ENCODE data around the gene SUPT3H.
"Not testable (repeated sequence)": the region's sequence is repeated elsewhere in the genome, so short reads cannot be mapped to it uniquely, and the experiment has no call there.

Gene SUPT3H

GRCh38 chr6:45170309-45170708 is 207.4 kb downstream of the SUPT3H start:
- DNase-seq, result no peak

GRCh38 chr6:45169815-45170214 is 207.9 kb downstream of the SUPT3H start:
- DNase-seq, result no peak

GRCh38 chr6:45163952-45164766 is 213.6 kb downstream of the SUPT3H start:
- no peak for DNase-seq

DNA sequence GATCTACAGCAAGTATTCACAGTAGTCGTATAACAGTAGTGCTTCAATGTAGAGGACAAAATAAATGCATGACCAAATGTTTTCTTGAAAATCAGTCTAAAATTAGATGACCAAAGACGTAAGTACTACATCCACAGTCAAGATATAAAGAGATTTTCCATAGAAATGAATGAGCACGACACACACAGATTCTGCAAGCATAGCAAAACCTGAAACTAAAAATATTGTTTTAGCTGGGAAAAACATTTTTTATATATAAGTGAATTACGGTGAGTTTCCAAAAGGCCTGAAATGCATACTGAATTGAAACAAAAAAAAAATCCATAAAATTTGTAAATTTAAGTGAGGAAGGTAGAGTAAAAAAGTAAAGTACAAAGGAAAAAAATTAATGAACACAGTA is 217.4 kb downstream of the SUPT3H start:
- no peak for DNase-seq

DNA sequence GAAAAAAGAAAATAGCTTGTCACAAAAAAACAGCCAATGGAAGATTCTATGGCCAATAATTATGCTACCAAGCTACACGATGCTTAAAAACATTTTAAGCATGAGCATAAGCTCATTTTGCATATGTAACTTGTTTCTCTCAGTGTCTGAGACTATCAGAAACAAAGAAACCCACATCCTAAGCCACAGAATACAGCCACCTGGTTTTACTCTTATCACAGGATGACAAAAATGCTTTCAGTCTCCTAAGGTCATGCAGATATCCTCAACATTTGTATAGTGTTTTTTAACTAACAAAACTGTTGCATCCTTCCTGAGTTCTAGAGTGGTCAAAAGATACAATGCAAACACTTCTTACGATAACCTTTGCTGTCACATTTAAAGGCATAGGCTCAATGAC is 221.7 kb downstream of the SUPT3H start:
- no peak for DNase-seq

- DNase-seq, result no peak
These were observed 222.3 kb downstream of the SUPT3H start for GRCh38 chr6:45155341-45155894.

DNA sequence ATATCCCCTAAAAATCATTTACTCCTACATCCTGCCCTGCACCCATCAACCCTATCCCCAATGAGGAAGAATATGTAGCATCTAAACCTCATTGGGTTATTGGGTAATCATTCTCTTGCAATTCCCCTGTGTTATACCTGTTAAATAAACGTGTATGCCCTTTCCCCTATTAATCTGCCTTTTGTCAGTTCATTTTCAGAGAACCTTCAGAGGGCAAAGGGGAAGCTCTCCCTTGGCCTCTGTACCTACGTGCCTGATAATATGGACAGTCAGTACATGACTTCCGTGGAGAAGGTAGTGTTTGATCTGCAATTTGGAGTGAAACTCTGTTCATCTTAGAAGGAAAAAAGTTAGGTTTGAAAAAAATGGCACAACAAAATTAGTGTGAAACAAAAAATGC is 223.1 kb downstream of the SUPT3H start:
- DNase-seq, result no peak

DNA sequence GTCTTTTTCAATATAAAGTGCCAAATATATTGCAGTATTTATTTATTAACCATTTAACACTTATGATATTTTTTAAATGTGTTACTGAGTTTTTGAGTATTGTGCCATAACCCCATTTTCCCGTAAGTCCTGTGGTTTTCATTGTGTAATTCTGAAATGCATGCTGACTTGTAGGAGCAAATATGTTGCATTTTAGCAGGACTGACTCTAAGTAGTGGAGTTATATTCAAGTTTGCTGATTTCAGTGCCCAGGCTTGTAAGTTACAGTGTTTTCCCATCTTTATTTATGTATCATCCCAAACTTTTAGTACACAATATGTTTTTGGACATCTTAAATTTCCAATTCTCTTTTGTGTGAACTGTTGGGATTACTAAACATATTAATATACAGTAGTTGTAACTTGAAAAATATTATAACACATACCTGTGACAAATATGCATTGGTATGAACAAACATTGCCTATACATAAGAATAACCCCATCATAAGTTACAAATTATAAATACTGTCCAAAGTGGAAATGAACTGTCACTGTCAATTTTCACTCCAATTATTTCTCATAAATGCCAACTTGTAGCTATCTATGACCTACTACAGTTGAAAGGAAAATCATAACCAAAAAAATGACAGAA is 228.9 kb downstream of the SUPT3H start:
- DNase-seq, result no peak

- DNase-seq, result no peak
These were observed 229.5 kb downstream of the SUPT3H start for GRCh38 chr6:45148278-45148677.

- DNase-seq, result not testable (repeated sequence)
These were observed 232.1 kb downstream of the SUPT3H start for GRCh38 chr6:45145658-45146057.

DNA sequence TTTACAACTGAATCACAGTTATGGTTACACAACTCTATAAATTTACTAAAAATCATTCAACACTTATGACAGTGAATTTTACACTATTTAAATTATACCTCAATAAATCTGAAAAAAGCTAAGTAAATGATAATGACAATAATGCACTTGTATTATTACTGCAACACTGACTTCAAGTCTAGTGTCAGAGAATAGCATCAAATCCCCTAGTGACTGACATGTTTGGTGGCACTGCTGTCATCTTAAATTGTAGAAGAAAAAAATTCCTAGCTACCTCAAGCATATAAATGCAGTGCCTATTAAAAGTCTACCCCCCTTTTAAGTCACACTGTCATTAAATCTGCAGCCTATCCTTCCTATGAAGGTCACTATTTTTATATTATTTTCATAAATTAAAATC is 239.0 kb downstream of the SUPT3H start:
- DNase-seq, result no peak

- no peak for DNase-seq
These were observed 241.2 kb downstream of the SUPT3H start for GRCh38 chr6:45136495-45136894.

DNA sequence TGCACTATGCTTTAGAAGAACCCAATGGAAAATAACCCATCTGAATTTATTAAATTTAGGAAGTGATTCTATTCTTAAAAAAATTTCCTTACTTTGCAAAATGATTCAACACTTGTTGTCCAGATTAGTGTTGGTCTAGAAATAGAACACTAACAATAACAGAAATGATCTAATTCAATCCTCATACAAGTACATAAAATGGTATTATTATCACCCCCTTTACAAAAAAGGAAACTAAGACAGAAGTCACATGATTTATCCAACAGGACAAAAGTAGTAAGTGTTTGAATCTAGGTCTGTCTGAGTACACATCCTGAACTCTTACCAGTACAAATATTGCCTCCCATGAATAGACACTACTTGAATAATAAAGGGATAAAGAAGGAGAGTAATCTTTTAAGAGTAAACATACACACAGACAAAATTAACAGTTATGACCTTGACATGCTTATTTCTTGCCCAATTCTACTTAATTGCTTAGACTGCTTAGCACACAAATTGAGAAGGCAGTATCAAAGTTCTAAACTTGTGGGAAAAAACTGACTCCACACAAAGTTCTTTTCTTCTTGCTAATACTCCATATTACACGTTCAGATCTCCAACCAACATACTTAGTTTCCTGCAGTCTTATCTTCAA is 245.0 kb downstream of the SUPT3H start:
- DNase-seq, result no peak

DNA sequence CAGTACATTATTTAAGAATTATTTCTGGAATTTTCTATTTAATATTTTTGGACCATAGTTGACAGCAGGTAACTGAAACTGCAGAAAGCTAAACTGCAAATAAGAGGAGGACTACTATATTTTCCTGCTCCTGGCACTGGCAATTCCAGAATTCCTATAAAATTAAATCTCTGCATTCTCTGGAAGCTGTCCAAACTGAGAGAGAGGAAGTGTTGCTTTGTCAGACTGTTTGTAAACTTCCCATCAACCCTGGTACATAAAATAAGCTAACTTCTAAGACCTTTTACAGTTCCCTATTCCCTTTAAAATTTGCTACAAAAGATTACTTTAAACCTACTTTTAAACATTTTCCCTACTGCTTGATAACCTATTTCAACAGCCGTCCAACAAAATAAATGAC is 245.7 kb downstream of the SUPT3H start:
- DNase-seq, result no peak

DNA sequence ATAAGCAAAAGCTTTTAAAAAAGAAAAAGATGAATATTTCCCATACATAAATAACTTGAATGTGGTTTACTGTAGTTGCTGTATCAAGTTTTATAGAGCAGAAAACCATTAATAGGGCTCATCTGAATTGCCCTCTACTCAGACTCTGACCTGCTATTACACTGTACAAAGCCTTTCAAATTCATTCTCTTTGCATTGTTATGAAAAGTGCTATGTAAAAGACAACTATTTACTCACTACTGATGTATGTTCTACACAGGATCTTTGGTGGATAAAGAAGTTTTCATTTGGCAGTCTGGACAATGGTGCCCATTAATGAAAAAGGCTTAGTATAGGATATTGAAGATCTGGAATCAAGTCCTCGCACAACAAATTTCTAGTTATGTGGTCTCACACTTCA is 248.7 kb downstream of the SUPT3H start:
- no peak for DNase-seq

DNA sequence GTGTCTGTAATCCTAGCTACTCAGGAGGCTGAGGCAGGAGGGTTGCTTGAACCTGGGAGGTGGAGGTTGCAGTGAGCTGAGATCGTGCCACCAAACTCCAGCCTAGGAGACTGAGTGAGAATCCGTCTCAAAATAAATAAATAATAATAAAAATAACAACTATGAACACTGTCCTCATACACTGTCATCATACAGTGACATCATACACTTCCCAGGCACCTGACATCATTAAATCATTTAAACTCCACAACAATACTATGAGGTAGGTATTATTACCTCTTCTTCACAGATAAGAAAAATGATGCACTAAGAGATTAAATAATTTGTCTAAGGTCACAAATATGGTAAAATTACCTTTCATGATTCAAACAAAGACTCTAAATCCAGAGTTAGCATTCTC is 250.5 kb downstream of the SUPT3H start:
- no peak for DNase-seq

DNA sequence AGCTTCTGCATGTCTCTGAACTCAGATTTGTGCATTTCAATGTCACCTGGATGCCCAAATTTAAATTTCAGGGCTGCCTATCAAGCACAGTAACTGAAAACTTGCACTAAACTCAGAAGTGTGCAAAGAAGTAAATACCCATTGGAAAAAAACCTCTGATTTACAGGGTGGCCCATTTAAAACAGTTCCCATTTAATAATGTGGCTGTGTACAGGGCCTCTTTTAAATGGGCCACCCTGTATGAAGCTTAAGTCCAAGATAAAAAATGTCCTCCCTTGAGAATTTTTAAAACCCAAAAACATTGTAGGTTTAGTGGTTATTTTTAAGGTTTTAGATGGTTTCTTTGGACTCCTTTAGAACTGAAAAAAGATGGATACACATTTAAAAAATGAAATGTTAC is 251.7 kb downstream of the SUPT3H start:
- no peak for DNase-seq

GRCh38 chr6:45123023-45123422 is 254.7 kb downstream of the SUPT3H start:
- DNase-seq, result no peak

DNA sequence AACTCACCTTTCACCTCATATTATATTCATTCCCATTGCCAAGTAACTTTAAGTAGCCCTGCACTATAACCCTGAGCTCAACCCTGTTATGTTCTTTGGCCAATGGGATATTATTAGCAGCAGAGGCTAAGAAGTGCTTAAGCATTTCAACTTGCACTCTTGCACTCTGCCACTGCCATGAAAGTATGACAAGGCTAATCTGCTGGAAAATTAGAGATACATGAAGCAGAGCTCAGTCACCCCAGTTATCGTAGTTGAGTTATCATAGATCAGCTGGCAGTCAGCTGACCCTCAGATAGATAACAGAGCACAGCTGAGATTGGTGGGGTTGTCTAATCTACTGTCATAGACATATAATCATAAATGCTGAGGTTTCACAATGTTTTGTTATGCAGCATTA is 259.0 kb downstream of the SUPT3H start:
- no peak for DNase-seq

- DNase-seq, result no peak
These were observed 260.9 kb downstream of the SUPT3H start for GRCh38 chr6:45116714-45117410.

- DNase-seq, result no peak
These were observed 262.0 kb downstream of the SUPT3H start for GRCh38 chr6:45115696-45116095.

GRCh38 chr6:45112711-45113110 is 265.0 kb downstream of the SUPT3H start:
- no peak for DNase-seq

DNA sequence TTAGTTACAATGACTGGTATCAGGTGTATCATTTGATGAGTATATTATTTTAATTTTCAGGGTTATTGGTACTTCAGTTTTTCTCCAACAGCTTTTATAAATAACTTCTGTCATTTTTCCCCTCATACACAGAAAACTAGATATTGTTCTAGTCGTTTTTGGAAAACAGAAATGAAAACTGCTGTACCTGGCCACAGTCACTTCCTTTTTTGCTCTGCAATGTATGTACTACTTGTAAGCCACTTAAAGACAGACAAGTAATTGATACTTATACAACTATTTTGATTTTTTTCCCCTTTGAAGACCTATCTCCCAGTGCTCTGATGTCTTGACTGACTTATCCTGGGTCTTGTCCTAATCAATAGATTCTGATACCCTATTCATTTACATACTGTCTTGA is 268.2 kb downstream of the SUPT3H start:
- no peak for DNase-seq
